Measurements from ENCODE around the gene SLC52A1. TPM values are rescaled to one million over a fixed set of nuclear protein-coding genes. Genes with fewer than 3 reads are reported as not detected.

The SLC52A1 gene
- total RNA-seq, 1 donor from 2014 or later, result not detected

DNA sequence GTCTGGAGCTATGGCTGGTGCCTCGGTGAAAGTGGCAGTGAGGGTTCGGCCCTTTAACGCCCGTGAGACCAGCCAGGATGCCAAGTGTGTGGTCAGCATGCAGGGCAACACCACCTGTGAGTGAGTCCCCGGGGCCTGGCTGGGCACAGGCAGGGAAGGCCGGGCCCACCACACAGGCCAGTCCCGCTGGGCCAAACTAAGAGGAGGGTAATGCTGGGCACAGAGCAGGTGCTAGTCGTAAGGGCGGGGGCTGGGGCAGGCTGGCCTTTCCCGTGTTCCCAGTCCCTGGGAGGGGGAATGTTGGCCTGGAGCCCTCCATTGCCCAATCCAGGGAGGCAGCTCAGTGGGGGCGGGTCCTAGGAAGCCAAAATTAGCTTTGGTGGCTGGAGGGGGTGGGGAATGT, 35.0 kb downstream of the SLC52A1 start:
- DNase-seq (ENCODE audit: low spot score), result no peak
- peaks cover 9% of the 10 kb centered on the region for H3K27me3 Mint-ChIP-seq (ENCODE audit: insufficient read depth, low read depth)
- H3K9ac ChIP-seq, result no peak overlapping the region
- no peak overlapping the region for H3K4me3 ChIP-seq
- peaks cover 34% of the 10 kb centered on the region for H3K36me3 Mint-ChIP-seq
- TF ChIP-seq EZH2 (IDR thresholded peaks at IDR 0.05) (no peak), EZH2phosphoT487 (IDR thresholded peaks at IDR 0.05) (no peak)
- TF ChIP-seq, protein P1, sequence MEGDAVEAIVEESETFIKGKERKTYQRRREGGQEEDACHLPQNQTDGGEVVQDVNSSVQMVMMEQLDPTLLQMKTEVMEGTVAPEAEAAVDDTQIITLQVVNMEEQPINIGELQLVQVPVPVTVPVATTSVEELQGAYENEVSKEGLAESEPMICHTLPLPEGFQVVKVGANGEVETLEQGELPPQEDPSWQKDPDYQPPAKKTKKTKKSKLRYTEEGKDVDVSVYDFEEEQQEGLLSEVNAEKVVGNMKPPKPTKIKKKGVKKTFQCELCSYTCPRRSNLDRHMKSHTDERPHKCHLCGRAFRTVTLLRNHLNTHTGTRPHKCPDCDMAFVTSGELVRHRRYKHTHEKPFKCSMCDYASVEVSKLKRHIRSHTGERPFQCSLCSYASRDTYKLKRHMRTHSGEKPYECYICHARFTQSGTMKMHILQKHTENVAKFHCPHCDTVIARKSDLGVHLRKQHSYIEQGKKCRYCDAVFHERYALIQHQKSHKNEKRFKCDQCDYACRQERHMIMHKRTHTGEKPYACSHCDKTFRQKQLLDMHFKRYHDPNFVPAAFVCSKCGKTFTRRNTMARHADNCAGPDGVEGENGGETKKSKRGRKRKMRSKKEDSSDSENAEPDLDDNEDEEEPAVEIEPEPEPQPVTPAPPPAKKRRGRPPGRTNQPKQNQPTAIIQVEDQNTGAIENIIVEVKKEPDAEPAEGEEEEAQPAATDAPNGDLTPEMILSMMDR (IDR thresholded peaks at IDR 0.05), result no peak
- H3K9me3 Mint-ChIP-seq, result no peaks in the 10 kb centered on the region
- H4K20me1 ChIP-seq (ENCODE audit: low read depth), result peaks cover 18% of the 10 kb centered on the region
- H3K4me1 Mint-ChIP-seq, result peaks cover 10% of the 10 kb centered on the region
- peak overlapping the region; percentile 58 for H3K4me3 Mint-ChIP-seq
- peaks cover 23% of the 10 kb centered on the region for H3K79me2 ChIP-seq (ENCODE audit: low read depth)
- H3K4me1 ChIP-seq, result peaks cover 16% of the 10 kb centered on the region
- H3K27ac Mint-ChIP-seq, result no peak overlapping the region
- H3K27me3 ChIP-seq, result peaks cover 21% of the 10 kb centered on the region
- H3F3A ChIP-seq (ENCODE audit: low read depth), result no peaks in the 10 kb centered on the region
- H3K4me2 ChIP-seq, result no peak overlapping the region
- no peaks in the 10 kb centered on the region for H3K9me3 ChIP-seq (ENCODE audit: low read depth)
- peaks cover 4% of the 10 kb centered on the region for H3K36me3 ChIP-seq
- no peak overlapping the region for H2AFZ ChIP-seq (replicated peaks)
- no peak overlapping the region for H3K27ac ChIP-seq

DNA sequence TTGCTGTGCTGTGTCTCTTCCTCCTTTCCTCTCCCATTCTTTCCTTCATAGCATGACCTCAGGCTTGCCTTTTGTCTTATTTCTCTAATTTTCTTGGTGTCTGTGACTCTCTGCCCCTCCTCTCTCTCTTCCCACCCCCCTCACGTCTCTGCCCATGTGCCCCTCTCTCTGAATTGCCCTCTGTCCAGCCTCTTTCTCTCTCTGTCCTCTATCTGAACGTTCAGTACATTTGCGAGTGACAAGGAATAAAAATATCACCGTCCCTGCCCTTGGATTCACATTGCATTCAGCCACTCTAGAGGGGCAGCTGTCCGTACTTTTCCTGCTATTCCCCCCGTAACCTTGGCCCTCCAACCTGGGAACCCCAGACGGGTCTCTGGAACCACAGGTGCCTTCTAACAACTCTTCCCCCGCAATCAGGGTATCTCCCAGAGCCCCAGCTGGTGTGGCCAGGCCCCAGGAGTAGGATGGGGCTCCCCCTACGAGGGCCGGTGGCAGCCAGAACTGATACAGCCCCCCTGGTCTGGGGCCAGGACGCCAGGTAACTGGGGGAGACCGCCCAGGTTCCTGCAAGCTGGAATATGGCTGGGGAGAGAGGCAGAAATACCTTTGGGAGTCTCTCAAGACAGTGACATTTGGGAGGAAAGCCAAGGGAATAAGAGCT, 35.7 kb downstream of the SLC52A1 start:
- peaks cover 27% of the 10 kb centered on the region for H3K36me3 Mint-ChIP-seq

DNA sequence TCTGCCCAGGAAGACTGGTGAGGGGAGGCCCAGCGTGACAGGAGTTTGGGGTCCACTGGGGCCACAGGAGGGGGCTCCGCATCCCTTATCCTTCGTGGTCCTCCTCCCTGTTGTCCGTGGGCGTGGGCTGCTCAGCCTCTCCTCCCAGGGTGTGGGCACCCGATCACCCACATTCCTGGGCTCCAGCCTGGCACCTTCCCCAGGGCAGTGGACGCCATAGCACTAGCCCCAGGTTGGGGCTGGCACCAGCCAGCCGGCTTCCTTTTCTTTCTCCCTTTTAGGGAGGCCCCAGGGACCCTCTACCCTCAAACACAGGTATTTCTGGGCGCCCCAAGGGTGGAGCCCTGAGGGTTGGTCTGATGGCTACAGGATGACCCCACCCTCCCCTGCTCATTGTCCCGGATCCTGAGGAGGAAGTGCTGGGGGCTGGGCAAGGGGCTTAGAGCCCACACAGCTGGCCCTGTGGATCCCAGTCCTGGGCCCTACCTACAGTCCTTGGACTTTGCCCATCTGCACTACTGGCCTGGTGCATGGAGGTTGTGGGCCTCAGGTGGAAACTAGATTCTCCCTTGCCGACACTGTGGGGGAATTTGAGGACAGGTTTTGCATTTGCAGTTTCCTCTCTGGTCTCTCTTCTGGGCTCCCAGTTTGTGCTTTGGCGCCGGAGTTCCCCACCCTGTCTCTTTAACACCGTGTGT, 36.3 kb downstream of the SLC52A1 start:
- Histone ChIP-seq H2AFZ (replicated peaks) (peak overlapping the region; percentile 84), H3K4me3 (peak overlapping the region; percentile 92), H3K9me3 (ENCODE audit: low read depth) (no peaks in the 10 kb centered on the region), H4K20me1 (ENCODE audit: low read depth) (peaks cover 18% of the 10 kb centered on the region), H3K27me3 (peaks cover 32% of the 10 kb centered on the region), H3K27ac (no peak overlapping the region), H3K79me2 (ENCODE audit: low read depth) (peaks cover 23% of the 10 kb centered on the region), H3K4me1 (peaks cover 16% of the 10 kb centered on the region), H3K9ac (peak overlapping the region; percentile 20), H3K36me3 (peaks cover 2% of the 10 kb centered on the region), H3K4me2 (peak overlapping the region; percentile 93), H3F3A (ENCODE audit: low read depth) (no peaks in the 10 kb centered on the region)
- peak overlapping the region; percentile 91 for H3K4me3 Mint-ChIP-seq
- no peaks in the 10 kb centered on the region for H3K9me3 Mint-ChIP-seq
- peaks cover 9% of the 10 kb centered on the region for H3K27me3 Mint-ChIP-seq (ENCODE audit: insufficient read depth, low read depth)
- peaks cover 21% of the 10 kb centered on the region for H3K36me3 Mint-ChIP-seq
- H3K27ac Mint-ChIP-seq, result no peak overlapping the region
- TF ChIP-seq, protein P1 (IDR thresholded peaks at IDR 0.05), result no peak
- TF ChIP-seq EZH2 (IDR thresholded peaks at IDR 0.05) (no peak), EZH2phosphoT487 (IDR thresholded peaks at IDR 0.05) (no peak)
- peaks cover 10% of the 10 kb centered on the region for H3K4me1 Mint-ChIP-seq
- DNase-seq (ENCODE audit: low spot score), result peak; percentile 43

More for the DNA sequence above, 35.7 kb downstream of the SLC52A1 start:
- no peaks in the 10 kb centered on the region for H3K9me3 ChIP-seq (ENCODE audit: low read depth)
- Mint-ChIP-seq H3K4me3 (peak overlapping the region; percentile 91), H3K4me1 (peaks cover 10% of the 10 kb centered on the region), H3K27me3 (ENCODE audit: insufficient read depth, low read depth) (peaks cover 9% of the 10 kb centered on the region), H3K9me3 (no peaks in the 10 kb centered on the region), H3K27ac (no peak overlapping the region)
- H3K4me3 ChIP-seq, result peak overlapping the region; percentile 92
- peaks cover 23% of the 10 kb centered on the region for H3K79me2 ChIP-seq (ENCODE audit: low read depth)
- peaks cover 16% of the 10 kb centered on the region for H3K4me1 ChIP-seq
- no peak overlapping the region for H3K9ac ChIP-seq
- TF ChIP-seq EZH2 (IDR thresholded peaks at IDR 0.05) (no peak), EZH2phosphoT487 (IDR thresholded peaks at IDR 0.05) (no peak)
- TF ChIP-seq, protein P1 (IDR thresholded peaks at IDR 0.05), result no peak
- H3F3A ChIP-seq (ENCODE audit: low read depth), result no peaks in the 10 kb centered on the region
- peaks cover 26% of the 10 kb centered on the region for H3K27me3 ChIP-seq
- H4K20me1 ChIP-seq (ENCODE audit: low read depth), result peaks cover 18% of the 10 kb centered on the region
- no peak overlapping the region for H3K27ac ChIP-seq
- no peak overlapping the region for H2AFZ ChIP-seq (replicated peaks)
- H3K4me2 ChIP-seq, result peak overlapping the region; percentile 93
- no peak for DNase-seq (ENCODE audit: low spot score)
- H3K36me3 ChIP-seq, result peaks cover 4% of the 10 kb centered on the region

All from neural progenitor cell (in vitro differentiated cells).